GM19035 (cell line): Measurements from ENCODE around the gene TMEM253.

Source experiments
- ATAC-seq: cut with Tn5 transposase; IDR thresholded peaks from one replicate; pipeline ENCODE4 v1.9.1; 2021; ENCODE audit not compliant: unreplicated experiment

The TMEM253 gene

DNA sequence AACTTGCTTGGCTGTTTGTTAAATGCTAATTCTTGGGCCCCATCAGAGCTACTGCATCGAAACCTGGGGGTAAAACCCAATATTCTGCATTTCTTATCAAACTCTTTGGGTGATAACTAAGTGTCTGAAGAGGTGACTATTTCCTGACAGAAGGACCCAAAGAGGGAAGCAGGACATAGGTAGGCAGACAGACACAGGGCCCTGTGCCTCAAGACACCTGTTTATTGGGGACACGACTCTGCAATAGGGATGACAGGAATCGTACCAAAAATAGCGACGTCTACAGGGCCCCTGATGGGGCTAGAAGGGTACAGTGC is 11.0 kb upstream of the TMEM253 start:
- no peak for ATAC-seq

DNA sequence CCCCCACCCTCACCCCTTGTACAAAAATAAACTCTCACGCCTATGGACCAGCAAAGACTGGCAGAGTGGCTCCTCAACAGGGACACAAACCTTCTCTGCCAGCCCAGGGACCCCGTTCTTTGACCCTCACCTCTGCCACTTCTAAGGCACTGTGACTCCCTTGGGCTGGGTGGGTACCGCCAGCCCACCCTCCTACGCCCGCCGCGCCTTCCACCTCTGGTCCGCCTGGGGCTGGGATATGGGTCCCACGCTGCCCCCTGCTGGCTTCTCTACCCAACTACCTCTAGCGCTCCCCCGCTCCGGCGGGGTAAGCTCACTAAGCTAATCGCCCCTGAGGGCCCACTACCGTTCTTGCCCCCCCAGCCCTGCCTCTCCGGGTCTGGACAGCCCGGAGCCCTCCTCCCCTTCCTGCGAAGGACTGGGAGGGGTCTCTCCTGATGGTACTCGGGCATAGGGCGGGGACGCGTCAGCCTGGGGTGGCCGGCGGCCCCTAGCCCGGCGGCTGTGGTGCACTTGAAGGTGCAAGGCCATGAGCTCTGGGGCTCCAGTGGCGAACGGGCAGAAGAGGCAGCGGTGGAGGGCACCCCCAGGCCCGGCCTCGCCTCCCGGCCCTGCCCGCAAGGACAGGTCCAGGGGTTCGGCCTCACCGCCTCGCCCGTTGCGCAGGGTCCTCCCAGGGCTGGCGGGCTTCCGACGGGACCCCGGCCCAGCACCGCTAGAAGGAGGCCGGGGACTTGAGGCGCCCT is 10.5 kb upstream of the TMEM253 start:
- no peak for ATAC-seq

DNA sequence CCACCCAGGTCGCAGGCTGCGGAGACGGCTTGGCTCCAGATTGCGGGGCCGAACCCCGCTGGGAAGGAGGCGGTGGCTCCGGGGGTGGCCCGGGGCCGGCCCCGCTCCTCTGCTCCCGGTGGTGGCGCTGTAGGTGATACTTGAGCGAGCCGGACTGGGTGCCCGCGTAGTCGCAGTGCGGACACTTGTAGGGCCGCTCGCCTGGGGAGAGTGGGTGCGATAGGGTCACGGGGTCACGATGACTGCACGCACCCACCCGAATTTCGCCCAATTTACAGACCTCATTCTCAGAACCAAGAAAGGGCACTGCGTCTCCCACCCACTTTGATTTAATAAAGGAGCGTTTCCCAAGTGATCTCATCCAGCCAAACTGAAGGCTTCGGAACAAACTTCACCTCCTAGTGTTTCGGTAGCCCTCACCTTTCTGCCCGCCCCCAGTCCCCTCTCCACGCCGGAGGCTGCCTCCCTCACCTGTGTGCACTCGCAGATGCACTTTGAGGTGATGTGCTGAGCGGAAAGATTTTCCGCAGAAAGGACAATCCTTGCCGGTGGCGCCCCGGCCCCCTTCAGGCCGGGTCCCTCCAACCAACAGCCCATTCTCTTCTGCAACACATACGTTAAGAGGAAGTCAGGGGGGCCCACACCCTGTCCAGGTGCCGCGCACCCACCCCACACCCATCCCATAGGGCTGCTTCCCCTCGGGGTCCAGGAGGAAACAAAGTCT is 9.8 kb upstream of the TMEM253 start:
- ATAC-seq = no peak

DNA sequence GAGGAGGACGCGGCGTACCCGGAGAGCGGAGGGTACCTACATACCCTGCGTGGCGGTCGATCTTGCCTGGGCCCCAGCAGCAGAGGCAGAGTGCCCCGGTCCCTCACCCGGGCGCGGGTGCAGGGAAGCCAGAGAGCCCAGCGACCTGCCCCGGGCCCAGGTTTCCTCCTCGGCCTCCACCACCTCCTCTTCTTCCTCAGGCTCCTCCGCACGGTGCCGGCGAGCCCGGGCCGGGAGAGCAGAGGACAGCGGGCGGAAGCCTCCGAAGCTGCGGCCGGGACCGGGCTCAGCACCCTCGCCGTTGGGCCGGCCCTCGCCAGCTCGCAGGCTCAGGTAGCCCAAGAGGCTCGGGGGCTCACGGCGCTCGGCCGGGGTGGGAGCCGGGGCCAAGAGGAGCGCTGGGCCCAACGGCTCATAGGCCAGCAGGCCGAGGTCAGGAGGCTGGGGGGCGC is 9.0 kb upstream of the TMEM253 start:
- ATAC-seq = no peak

DNA sequence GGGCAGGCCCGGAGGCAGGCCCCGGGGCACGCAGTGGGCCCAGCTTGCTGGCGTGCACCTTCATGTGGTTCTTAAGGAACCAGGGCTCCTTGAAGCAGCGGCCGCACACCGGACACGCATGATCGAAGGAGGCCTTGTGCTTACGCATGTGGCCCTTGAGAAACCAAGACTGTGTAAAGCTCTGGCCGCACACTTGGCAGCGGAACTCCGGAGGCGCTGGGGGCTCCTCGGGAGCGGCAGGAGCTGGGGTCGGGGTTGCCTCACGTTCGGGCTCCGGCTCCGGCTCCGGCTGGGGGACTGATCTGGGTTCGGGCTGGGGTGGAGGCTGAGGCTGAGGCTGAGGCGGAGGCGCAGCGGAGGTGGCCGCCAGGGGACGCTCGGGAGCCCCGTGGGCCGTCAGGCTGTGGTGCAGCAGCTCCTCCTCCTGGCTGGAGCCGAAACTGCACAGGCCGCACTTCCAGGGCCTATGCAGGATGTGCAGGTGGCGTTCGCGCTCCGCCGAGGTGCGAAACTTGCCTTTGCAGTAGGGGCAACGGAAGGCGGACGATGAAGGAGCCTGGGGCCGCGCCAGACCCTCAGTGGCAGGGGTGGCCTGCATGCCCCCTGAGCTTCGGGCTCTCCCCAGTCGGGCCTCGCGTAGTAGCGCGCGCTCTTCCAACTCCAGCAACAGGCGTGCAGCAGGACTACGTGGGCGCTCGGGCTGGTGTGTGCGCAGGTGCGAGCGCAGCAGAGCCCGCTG is 8.4 kb upstream of the TMEM253 start:
- ATAC-seq = peak; percentile 84

DNA sequence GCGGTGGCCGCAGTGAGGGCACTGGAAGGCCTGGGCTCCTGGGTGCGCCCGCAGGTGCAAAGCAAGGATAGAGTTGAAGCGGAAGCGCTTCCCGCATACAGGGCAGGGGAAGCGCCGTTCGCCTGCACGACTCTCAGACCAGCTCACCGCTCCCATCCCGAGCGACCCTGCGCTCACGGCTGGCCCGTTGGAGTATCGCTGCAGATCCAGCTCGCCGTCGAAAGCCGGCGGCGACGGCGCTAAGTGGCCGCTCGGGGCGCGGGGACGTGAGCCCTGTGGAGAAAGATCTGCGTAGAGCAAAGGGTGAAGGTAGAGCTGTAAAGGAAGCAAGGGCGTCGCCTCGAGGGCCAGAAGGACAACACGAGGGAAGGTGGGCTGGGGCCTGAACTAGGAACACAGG is 7.8 kb upstream of the TMEM253 start:
- ATAC-seq = no peak

DNA sequence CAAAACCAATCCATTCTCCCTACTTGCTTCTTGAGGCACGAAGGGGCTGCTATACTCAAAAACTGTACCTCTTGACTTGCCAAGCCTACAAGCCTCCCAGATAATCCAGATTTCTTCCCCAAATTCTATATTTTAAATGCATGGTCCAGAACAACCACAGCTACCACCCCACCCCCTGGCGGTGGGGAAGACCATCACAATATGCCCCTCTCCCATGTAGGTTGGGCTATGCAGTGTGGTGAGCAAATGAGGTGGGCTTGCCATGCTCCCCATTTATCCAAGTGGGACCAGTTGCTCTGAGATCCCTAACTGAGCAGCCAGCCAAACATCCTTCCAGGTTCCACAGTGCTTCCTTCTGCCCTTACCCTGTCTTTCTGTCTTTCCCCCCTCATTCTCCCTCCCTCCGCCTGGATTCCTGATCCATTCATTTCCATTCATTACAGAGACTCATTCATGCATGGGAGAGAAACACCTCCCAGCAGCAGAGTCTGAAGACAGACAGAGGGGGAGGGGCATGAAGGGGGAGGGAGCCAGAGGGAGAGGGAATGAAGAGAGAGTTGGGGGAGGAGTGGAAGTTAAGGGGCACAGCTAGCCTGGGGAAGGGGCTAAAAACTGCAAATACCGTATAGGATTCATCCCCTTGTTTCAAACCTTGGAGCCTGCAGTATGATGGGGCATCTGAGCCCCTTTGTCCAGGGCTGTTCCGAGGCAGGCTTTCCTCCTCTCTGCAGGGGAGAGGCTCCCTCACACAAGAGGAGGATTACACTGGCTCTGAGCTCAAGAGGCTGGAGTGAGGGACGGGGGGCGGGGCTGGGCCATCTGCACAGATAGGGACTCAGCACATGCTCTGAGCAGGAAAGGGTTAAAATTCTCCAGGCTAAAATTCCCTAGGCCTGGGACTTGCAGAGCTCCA is 6.8 kb upstream of the TMEM253 start:
- no peak for ATAC-seq

DNA sequence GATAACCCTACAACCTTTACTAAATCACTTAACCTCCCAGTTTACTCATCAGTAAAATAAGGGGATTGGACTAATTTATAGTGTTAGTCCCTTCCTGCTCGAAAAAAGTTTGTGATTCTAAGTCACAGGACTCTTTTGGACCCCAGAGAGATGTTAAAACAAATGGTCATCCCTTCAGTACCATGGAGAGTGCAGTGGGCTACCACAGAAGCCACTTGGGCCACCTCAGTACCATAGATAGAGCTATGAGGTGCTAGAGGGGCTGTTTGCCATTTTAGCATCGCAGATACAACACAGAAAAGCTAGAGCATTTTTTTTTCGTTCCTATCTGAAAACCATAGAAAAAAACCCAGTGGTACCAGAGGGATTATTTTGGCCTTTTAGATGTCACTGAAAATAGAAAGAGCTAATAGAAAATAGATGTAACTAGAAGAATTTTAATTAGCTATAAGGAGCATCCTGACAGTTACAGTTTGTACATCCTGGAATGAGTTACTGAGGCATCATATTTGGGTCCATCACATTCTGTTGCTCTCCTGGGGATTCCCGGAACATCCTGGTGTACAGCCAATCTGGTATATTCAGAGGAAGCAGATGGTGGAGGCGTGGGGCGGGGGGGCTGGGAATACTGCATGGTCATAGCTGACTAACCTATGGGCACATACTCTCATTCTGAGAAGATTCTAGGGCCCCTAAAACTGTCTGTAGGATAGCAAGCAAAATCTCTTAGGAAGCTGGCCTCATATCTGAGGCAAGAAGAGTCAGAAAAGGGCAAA is 5.2 kb upstream of the TMEM253 start:
- no peak for ATAC-seq

DNA sequence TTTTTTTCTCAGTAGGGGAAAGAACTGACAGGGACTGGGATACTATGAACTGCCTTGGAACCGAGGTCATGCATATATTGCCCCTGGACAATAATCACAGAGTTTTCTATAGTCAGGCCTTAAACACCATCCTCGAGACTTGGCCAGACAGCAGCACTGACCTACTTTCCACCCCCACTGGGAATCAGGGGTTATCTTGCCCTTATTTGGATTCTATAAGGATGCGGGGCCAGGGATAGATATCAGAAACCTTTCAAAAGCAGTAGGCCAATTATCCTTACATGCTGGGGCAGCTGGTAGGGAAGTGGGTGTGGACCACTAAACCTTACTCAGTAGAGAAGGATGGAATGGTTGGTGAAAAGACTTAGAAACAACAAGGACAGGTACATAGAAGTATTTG is 4.4 kb upstream of the TMEM253 start:
- ATAC-seq = no peak

DNA sequence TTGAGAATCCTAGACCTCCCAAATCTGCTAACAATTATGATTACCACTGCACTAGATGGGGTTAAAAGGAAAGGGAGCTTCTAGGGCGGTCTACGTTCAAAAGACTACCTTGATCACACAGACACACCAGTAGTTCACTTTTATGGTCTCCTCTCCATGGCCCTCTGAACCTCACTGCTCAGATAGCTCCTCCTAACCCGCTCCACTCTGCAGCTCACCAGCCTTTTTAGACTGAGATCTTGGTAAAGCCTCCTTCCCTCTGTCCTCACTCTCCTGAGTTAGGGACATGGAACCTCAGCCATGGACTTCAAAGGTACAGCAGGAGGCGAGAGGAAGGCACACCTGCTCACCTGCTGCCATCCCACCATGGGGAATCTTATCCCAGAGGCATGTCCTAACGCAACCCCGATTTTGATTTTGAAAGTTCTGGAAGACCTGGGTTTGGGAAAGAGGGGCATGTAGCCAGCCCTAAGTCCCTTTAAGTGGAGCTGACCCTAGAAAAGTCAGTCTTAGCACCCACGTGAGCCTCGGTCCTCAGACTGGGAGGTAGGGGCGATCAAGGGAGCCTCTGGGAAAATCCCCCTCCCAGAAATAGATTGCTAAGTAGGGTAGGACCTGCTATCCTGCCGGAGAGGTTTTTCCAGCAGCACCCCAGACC is 3.8 kb upstream of the TMEM253 start:
- ATAC-seq = no peak

DNA sequence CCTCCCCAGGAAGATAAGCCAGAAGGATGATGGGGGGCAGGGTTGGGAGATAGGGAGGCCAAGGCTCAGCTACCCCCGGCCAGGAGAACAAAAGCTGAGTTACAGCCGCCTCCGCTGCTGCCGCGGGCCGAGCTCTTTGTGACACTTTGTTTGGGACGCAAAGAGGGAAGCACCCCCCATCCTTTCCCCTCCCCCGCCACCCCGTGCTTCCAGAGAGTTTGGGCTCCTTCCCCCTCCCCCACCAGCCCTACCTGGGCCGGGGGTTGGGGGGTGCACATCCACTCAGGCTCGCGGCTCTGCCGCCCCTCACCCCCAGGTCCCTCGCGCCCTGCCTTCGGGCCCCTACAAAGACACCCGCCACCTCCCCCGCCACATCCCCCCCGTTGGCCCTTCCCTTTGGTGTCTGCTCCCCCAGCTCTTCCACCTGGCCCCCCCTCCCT is 3.2 kb upstream of the TMEM253 start:
- ATAC-seq = no peak

DNA sequence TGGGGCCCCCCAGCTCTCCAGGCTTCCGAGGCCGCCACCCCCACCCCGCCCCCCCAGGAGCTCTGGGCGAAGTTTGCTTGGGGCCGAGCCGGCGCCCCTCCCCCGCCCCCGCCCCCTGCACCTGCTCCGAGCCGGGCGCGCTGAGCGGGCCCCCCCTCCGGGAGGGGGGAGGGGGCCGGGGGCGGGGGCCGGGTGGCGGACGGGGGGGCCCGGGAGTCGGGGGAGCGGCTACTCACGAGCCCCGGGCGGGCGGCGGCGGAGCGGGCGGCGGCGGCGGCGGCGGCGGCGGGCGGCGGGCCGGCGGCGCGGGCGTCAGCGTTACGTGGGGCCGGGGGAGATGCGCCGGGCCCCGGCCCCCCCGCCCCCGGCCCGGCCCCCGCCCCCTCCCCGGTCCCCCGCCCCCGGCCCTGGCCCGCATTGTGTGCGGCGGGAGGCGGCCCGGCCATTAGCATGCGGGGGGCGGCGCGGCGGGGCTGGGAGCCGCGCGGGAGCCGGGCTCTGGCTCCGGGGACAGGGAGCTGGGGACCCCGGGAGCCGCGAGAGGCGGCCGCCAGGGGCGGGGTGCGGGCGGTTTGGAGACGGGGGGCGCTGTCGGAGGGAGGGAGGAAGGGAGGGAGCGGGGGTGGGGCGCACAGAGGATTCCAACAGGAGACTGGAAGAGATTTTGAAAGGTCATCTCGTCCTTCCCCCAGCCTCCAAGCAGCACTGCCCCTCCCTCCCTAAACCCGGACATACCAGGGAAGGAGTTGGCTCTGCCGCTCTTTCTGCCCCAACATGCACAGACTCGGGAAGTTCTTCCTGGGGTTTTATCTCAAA is 2.6 kb upstream of the TMEM253 start, which contains the start of gene ZNF219:
Gene ZNF219 (minus strand): TSS at position 580 of the 816 bp plus-strand sequence. CDS start 5,064 bp downstream, outside the sequence.
- ATAC-seq = no peak

DNA sequence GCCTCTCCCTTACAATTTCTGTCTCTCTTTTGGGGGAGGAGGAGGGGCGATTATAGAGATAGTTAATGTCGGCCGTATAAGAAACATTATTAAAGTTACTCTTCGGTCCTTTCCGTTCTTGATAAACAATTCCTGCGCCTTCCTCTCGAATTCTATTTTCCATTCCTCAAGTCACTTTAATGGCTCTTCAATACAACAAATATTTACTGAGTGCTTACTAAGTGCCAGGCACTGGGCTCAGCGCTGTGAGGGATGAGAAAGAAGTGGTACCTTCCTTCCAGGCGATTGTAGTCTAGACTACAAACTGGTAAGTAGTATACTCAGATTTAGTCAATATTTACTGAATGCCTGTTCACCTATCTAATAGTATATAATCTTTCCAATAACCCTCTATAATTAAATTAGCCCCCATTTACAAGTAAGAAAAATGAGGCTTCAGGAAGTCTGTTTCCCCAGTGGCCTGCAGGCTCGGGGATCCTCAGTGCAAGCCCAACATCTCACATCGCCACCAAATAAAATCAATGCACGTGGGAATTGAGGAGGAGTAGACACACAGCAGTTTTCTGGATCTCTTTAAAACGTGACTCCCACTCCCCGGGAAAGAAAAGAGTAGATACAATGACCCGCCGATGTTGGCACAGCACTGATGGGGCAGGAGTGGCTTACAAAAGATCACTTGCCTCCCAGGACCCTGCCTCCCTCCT is 1.8 kb upstream of the TMEM253 start:
- ATAC-seq = no peak

DNA sequence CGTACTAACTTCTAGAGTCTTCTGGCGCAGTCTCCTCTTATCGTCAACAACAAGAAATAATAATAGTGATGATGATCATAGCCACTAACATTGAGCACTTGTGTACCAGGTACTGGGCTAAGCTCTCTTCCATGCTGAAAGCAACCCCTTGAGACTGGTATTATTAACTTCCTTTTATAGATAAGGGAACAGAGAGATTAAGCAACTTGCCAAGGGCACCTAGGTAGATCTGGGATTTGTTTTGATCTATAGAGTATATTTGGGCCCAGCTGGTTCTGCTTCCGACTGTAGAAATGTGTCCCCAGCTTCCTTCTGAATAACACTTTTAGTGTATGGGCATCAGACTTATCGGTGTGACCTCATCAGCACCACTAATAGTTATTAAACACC is 1.3 kb upstream of the TMEM253 start:
- ATAC-seq = no peak

DNA sequence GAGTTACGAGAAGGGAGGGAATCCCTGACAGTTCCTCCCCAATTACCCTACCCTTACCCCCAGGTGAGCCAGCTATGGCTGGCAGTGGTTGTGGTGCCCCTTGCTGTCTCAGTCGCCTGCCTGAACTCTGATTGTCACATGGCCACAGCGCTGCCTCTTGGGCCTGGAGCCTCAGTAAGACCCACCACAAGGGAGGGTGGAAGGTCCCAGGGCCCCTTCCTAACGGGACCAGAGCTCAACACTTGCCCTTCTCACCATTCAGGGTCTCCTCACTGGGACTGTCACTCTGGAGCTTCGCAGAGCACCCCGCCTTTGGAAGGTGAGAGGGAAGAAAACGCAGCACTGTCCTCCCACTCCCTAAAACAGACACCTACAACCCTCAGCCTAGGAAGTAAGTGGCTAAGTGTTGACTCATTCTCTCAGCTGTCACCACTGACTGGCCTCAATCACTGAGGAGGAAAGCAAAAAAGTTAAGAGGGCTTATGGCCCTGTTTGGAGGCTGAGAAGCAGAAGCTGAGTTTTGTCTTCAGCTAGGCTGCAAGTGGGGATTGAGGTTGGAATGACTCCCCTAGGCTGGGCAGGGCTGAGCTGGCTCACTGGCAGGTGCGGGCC is 1.0 kb downstream of the TMEM253 start:
- no peak for ATAC-seq

DNA sequence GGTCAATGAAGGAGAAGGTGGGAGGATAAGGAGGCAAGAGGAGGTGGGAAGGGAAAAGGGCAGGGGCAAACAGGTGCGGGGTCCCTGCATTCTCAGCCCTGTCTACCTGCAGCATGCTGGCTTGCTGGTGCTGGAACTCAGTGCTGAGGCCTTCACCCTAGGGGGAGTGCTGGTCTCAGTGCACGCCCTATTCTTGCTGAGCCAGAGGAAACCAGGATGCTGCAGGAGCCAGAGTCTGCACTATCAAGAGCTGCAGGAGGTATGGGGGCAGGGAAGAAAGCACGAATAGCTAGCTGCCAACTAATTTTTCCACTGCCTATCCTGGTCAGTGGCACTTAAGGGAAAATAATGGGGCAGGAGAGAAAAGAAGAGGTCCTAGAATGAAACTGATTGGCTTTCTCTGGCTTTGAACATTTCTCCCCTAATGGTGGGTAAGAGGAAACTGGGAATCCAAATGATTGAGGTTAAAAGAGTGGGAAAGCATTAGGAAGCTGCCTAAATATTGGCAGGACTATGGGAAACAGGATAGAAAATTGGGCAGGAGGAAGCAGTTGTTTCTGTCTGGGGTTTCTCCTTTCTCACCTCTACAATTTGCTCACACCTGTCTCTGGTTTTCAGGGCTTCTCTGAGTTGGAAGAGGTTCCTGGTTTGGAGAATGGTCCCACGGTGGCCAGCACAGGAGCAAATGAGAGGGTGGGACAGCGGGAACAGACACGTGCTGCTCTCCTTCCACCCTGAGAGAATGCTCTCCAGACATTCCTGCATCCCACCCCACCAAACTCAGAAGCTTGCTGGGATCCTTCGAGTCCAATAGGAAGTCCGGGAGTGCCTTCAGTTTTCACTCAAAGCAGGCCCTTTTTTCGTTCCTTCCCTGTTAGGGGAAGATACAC is 1.9 kb downstream of the TMEM253 start:
- ATAC-seq = no peak

DNA sequence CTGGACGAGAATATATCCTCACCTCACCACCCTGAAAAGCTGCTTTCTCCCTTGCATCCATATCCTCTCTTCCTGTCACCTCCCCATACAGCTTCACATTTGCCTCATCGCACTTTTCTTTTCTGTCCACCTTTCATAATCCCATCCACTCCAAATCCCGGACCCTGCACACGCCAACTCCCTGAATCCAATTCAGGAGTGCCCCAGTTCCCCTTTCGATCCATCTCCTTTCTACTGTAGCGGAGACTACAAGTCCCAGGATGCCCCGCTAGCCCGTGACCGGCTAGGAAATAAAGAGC is 2.5 kb downstream of the TMEM253 start:
- ATAC-seq = no peak
